GM10266 (cell line): ENCODE measurements around the gene LCN6.
"Not testable (repeated sequence)": the region's sequence is repeated elsewhere in the genome, so short reads cannot be mapped to it uniquely, and the experiment has no call there.

ENCODE experiments used
- DNase-seq: peaks from one replicate; pipeline ENCODE4 v3.0.0; 2012; ENCODE audit errors: extremely low spot score
- CTCF ChIP-seq: IDR thresholded peaks from 2 replicates; pipeline ENCODE4 v1.5.1; 2012; ENCODE audit warnings: mild to moderate bottlenecking, low read depth; ENCODE audit not compliant: control insufficient read depth, insufficient read depth; ENCODE audit errors: missing control alignments

The LCN6 gene

GRCh38 chr9:136713550-136713949 lies 34.8 kb downstream of the LCN6 start:
- no peak for TF ChIP-seq CTCF
- no peak for DNase-seq

- no peak for DNase-seq
- TF ChIP-seq CTCF, result no peak
Measured at GRCh38 chr9:136712690-136713544, 35.4 kb downstream of the LCN6 start.

- no peak for DNase-seq
- TF ChIP-seq CTCF, result no peak
Measured at GRCh38 chr9:136711751-136712689, 36.3 kb downstream of the LCN6 start, which contains the start of gene DIPK1B. Gene DIPK1B (plus strand): TSS chr9:136712572. CDS start chr9:136712666, 94 bp downstream.

- DNase-seq, result not testable (repeated sequence)
Measured at GRCh38 chr9:136711219-136711648, 37.1 kb downstream of the LCN6 start.

DNA sequence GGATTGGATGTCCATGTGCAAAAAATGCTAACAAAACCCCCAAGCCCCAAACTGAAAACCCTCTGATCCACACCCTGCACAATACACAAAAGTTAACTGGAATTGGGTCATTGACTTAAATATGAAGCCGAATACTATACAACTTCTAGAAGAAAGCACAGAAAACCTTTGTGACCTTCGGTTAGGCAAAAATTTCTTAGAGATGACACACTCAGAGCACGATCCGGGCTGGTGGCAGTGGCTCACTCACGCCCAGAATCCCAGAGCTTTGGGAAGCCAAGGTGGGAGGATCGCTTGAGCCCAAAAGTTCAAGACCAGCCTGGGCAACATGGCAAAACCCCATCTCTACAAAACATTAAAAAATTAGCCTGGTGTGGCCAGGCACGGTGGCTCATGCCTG lies 37.8 kb downstream of the LCN6 start:
- no peak for DNase-seq
- no peak for TF ChIP-seq CTCF

GRCh38 chr9:136709454-136710109 lies 38.7 kb downstream of the LCN6 start:
- no peak for TF ChIP-seq CTCF
- no peak for DNase-seq

- TF ChIP-seq CTCF, result no peak
- DNase-seq, result no peak
Measured at GRCh38 chr9:136707849-136708517, 40.3 kb downstream of the LCN6 start.
